Small intestine (tissue), 7 donors: ENCODE results near the gene IFRD2. TPM values are rescaled to one million over a fixed set of nuclear protein-coding genes. Genes with fewer than 3 reads are reported as not detected.

ENCODE experiments used
- DNase-seq, 2 donors: peaks; one replicate each; pipeline versions ENCODE4 v3.0.0 to v3.0.0-alpha.2; 2013
- FAIRE-seq: peaks from 2 replicates; lab custom pipeline; 2012; peaks lifted over from hg19 to GRCh38; lab: Jason Lieb, UNC
- H3K27ac ChIP-seq, 3 donors: one replicate each; pipeline ENCODE4 v1.5.1; 2013; ENCODE audit warnings: low read length in 2 of 3, mild to moderate bottlenecking in 2 of 3, control low read depth in 1 of 3, inconsistent platforms in 1 of 3, low read depth in 1 of 3, moderate library complexity in 1 of 3
- H3K27me3 ChIP-seq, 3 donors: one replicate each; pipeline ENCODE4 v1.6.1; 2013; ENCODE audit warnings: low read length in 3 of 3, inconsistent platforms in 1 of 3; ENCODE audit not compliant: control insufficient read depth in 3 of 3, insufficient read depth in 3 of 3
- H3K36me3 ChIP-seq, 3 donors: one replicate each; pipeline ENCODE4 v1.6.1; 2013; ENCODE audit warnings: low read length in 3 of 3, inconsistent platforms in 1 of 3, low read depth in 1 of 3, mild to moderate bottlenecking in 1 of 3, moderate library complexity in 1 of 3; ENCODE audit not compliant: control insufficient read depth in 3 of 3, insufficient read depth in 2 of 3
- H3K4me1 ChIP-seq, 3 donors: one replicate each; pipeline ENCODE4 v1.6.1; 2013; ENCODE audit warnings: low read length in 2 of 3, inconsistent platforms in 1 of 3, low read depth in 1 of 3, mild to moderate bottlenecking in 1 of 3, moderate library complexity in 1 of 3; ENCODE audit not compliant: control insufficient read depth in 3 of 3, insufficient read depth in 2 of 3
- H3K4me3 ChIP-seq, 3 donors: one replicate each; pipeline ENCODE4 v1.5.1; 2013; ENCODE audit warnings: low read length in 3 of 3, control low read depth in 1 of 3, inconsistent platforms in 1 of 3, low read depth in 1 of 3, mild to moderate bottlenecking in 1 of 3, moderate library complexity in 1 of 3
- H3K9me3 ChIP-seq, 2 donors: one replicate each; pipeline ENCODE4 v1.6.1; 2013; ENCODE audit warnings: low read depth in 1 of 2, low read length in 1 of 2; ENCODE audit not compliant: control insufficient read depth in 2 of 2, insufficient read depth in 1 of 2
- WGBS, 3 donors: extraction: QIAGEN DNeasy Blood & Tissue Kit; methylation state at CpG; one replicate each; pipeline ENCODE4 v1.1.7; 2013; 5-methylcytosine and 5-hydroxymethylcytosine counted together
- polyA plus RNA-seq, 4 donors: library from polyadenylated mRNA; stranded (reverse) in 3 of 4; unstranded in 1 of 4; fragments of 200-250 nt in 3 of 4; fragments of 120-200 nt in 1 of 4; gene quantifications; one replicate each; pipeline versions ENCODE4 v1.2.1 to v1.2.3, GENCODE V29; 2013
- donor health status: healthy with polysubstance abuse.
- donor health status: control.
- donor health status: control.
- donor health status: Bipolar disorder and iron deficiency.
- donor health status: healthy.

IFRD2 gene
- polyA plus RNA-seq, 4 donors = 46.3 to 93.4 (median 71.0) TPM

DNA sequence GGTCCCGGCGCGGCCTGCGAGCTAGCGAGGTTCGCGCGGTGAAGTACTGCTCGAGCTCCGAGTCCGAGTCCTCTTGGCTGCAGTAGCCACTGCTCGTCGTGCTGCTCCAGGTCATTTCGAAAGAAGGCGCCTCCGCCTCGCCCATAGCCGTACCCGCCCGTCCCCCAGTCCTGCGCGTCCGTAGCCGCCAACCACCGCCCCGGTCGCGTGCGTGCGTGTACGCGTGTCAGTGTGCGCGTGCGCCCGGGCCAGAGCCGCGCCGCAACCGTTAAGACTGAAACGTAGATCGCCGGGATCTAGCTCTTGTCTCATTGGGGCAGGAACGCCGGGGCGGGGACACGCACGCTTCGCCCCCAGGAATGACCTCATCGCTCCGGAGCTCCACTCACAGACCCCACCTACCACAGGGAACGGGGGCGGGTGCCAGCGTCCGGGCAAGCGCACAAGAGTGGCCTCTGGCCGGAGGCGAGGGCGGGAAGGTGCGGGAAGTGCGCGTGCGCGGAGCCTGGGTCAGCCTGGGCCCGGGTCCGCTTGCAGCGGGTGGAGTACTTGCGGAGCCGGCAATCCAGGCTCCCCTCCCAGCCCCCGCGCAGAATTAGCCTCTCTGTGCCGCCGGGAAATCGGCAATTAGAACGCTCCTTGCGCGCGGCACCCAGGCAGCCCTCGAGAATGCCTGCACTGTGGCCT is 45.1 kb upstream of the IFRD2 start:
- FAIRE-seq (no peak), DNase-seq (peak; percentile 99)
- 0 to 1% (median 0%) methylated on average over 55 to 79 of the region's 79 CpGs for WGBS, 3 donors
- Histone ChIP-seq H3K27ac (peak overlapping the region; percentile 92 to 98 (median 96)), H3K9me3 (no peaks in the 10 kb centered on the region), H3K27me3 (peaks cover 0 to 26% (median 0%) of the 10 kb centered on the region in 3 donors), H3K36me3 (peaks cover 0 to 20% (median 0%) of the 10 kb centered on the region in 3 donors), H3K4me3 (peak overlapping the region; percentile 56 to 91 (median 61)), H3K4me1 (peaks cover 0 to 32% (median 3%) of the 10 kb centered on the region in 3 donors)

DNA sequence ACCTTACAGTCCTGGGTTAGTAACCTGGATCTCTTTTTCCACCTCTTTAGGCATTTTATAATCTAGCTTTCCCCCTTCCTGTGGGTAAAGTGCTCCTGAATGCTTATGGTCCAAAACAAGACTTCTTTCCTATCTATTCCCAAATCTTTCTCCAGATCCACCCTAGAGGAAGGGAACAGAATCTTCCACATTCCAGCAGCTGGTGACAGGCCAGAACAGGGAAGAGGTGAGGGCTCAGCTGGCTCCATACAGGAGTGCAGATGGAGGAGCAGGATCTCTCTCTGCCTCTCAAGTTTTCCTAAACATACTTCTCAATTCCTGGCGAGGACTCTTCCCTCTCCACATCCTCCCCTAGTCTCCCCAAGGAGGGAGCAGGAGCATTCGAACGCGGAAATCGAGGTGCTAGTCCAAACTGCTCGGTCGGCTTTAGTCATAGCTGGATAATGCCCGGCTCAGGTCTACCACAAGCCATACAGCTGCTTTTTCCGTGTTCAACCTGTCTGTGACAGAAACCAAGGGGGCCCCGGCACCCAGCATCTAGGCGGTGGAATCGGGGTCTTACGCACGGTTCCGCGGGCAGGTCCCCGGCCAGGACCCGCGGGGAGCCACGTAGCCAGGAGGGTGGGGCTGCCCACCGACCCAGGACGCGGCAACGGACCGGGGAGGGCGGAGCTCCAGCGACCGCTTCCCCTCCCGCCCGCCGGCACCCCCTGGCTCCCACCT is 44.4 kb upstream of the IFRD2 start:
- WGBS, 3 donors = 1% methylated on average over 29 to 31 of the region's 31 CpGs
- H3K4me1 ChIP-seq = peaks cover 0 to 32% (median 3%) of the 10 kb centered on the region in 3 donors
- H3K4me3 ChIP-seq = peak overlapping the region; percentile 56 to 91 (median 61)
- H3K9me3 ChIP-seq = no peaks in the 10 kb centered on the region
- peaks cover 0 to 27% (median 3%) of the 10 kb centered on the region in 3 donors for H3K36me3 ChIP-seq
- peaks cover 0 to 22% (median 0%) of the 10 kb centered on the region in 3 donors for H3K27me3 ChIP-seq
- peak overlapping the region; percentile 88 to 98 (median 96) for H3K27ac ChIP-seq
- no peak for FAIRE-seq
- DNase-seq = no peak

DNA sequence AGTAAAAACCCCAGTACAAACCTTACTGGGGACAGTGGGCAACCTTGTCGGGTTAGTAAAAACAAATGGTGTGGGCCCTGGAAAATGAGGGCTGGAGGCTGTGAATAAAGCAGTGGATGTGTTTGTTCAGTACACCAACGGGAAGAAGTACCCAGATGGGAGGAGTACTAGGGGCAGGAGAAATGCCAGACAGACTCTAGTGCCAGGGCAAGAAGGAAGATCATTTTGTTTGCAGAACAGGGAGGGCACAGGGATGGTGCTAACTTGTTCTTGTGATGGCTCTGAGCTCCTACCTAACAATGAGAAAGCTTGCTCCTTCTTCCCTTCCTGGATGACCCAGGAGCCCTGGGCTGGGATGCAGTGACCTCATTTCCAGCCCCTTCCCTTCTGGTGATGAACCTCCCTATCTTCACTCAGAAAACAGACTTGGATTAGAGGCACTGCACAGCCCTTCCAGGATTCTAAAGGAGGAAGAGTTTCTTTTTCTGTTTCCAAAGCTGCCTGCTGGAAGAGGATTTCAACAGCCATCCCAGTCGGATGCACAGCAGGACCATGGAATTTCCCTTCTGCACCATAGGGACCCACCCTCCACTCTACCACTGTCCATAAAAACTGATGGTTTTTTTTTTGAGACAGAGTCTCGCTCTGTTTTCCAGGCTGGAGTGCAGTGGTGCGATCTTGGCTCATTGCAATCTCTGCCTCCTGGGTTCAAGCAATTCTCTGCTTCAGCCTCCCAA is 42.3 kb upstream of the IFRD2 start:
- H3K27ac ChIP-seq = peak overlapping the region in 2 of 3 donors; percentile 32 to 81
- H3K9me3 ChIP-seq = no peaks in the 10 kb centered on the region
- WGBS, 3 donors = 60 to 66% (median 62%) methylated on average over 5 of the region's 5 CpGs
- DNase-seq = no peak
- H3K4me3 ChIP-seq = no peak overlapping the region
- H3K36me3 ChIP-seq = peaks cover 12 to 49% (median 14%) of the 10 kb centered on the region in 3 donors
- FAIRE-seq = no peak
- H3K27me3 ChIP-seq = peaks cover 0 to 2% (median 0%) of the 10 kb centered on the region in 3 donors
- H3K4me1 ChIP-seq = peaks cover 0 to 22% (median 3%) of the 10 kb centered on the region in 3 donors

DNA sequence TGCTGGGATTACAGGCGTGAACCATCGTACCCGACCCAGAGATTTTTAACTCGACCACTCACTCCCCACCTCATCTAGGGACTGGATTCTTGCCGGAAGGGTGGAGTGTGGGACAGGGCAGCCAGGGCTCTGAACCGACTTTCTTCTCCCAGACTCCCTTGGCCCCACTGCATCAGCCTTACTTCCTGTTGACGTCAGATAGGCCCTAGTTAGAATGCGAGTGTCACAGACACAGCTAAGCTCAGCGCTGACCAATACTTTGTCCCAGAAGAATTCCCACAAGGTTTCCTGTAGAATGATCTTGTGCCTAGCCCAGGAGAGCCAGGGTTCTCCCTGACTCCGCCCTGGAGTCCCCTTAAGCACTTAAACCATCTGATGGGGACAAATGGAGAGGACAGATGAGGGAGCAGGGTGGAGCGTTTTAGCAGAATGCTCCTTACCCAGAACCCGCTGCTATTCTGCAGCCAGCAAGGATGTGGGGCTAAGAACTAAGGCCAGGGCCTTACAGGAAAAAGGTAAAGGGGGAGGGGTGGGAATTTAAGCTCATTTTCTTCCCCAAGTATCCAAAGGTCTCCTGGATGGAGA is 41.6 kb upstream of the IFRD2 start:
- Histone ChIP-seq H3K4me3 (no peak overlapping the region), H3K9me3 (no peaks in the 10 kb centered on the region), H3K36me3 (peaks cover 12 to 55% (median 14%) of the 10 kb centered on the region in 3 donors), H3K4me1 (peaks cover 0 to 23% (median 3%) of the 10 kb centered on the region in 3 donors), H3K27ac (peak overlapping the region in 2 of 3 donors; percentile 32 to 81), H3K27me3 (no peaks in the 10 kb centered on the region)
- DNase-seq (no peak), FAIRE-seq (no peak)
- 62 to 76% (median 71%) methylated on average over 12 of the region's 12 CpGs for WGBS, 3 donors

DNA sequence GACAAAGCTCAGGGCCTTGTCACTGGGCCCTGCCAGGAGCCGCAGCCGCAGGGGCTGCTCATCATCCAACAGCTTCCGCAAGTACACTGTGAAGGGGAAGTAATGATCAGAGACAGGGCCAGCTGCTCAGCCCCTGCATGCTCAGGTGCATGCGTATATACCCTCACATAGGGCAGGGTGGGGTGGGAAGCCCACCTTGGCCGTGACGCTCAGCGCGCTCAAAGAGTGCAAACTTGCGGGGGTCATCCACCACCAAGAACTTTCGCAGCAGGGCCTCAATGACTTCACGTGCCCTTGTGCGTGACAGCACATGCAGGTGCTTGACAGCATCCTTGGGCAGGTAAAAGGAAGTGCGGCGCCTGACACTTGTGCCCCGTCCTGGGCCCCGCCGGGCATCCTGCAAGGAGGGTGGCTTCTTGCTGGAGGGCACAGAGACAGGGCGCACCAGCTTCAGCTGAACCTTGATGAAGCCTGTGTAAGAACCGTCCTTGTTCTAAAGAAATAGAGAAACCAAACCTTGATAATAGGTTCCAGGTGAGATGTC is 39.2 kb upstream of the IFRD2 start:
- FAIRE-seq = no peak
- WGBS, 3 donors = 96 to 98% (median 96%) methylated on average over 19 of the region's 19 CpGs
- peaks cover 0 to 35% (median 9%) of the 10 kb centered on the region in 3 donors for H3K4me1 ChIP-seq

DNA sequence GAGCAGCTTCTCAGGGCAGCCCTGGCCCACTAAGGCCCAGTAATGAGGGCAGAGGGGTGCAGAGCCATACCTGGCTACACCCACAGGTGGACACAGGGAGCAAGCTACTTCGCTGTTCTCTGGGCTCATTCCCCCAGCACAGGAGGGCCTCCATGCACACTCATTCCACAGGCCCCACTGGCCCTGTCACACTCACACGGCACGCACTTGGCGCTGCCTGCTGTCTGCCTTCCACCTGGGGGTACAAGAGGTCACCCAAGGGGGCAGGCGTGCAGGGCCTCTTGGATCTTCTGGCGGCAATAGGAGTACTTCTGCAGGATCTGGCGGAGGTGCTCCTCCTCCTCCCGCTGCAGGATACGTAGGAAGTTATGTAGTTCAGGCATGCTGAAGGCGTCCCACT is 38.1 kb upstream of the IFRD2 start:
- 93 to 97% (median 96%) methylated on average over 10 of the region's 10 CpGs for WGBS, 3 donors
- no peak overlapping the region for H3K4me3 ChIP-seq
- H3K27ac ChIP-seq = no peak overlapping the region
- peaks cover 0 to 24% (median 9%) of the 10 kb centered on the region in 3 donors for H3K4me1 ChIP-seq
- H3K27me3 ChIP-seq = no peaks in the 10 kb centered on the region
- FAIRE-seq (no peak), DNase-seq (no peak)
- H3K36me3 ChIP-seq = peaks cover 12 to 77% (median 14%) of the 10 kb centered on the region in 3 donors
- H3K9me3 ChIP-seq = no peaks in the 10 kb centered on the region

More for the DNA sequence above, 39.2 kb upstream of the IFRD2 start:
- Histone ChIP-seq H3K27ac (no peak overlapping the region), H3K4me3 (no peak overlapping the region), H3K9me3 (no peaks in the 10 kb centered on the region), H3K36me3 (peaks cover 12 to 66% (median 14%) of the 10 kb centered on the region in 3 donors), H3K27me3 (no peaks in the 10 kb centered on the region)
- no peak for DNase-seq

DNA sequence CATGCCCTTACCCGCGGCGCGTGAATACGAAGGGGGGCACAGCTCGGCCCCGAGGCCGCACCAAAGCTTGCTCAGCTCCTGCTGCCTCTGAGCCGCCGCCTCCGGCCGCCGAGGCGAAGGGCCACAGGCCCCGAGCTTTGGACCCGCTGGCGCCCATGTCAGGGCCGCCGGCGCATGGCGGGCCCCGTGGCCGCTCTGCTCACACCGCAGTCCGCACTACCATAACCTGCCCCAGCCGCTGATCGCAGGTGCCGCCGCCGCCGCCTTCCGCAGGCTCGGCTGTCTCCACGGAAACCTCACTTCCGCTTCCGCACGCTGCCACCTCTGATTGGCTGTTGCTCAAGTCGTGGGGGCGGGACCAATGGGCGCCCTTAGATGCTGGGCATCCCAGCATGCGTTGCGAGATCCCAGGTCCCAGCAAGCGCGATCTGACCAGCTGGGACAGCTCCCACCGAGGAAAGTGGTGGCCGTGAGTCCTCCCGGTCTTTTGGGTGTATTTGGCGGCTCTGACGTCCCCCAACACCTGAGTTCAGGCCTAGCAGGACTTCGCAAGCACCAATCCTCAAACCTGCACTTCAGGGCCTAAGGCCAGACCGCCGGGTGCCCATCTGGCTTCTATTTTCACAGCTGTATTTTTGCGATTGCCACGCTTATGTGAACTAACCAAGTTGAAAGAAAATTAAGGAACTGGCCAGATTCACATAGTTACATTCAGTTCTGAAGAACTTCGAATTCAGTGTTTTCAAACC is 35.9 kb upstream of the IFRD2 start, which contains the start of gene TUSC2:
TUSC2 (minus strand) TSS at position 281 of the 749 bp plus-strand sequence; CDS start at position 157, 124 bp downstream.
- FAIRE-seq (no peak), DNase-seq (peak; percentile 99)
- H3K27me3 ChIP-seq = no peaks in the 10 kb centered on the region
- WGBS, 3 donors = 2% methylated on average over 48 to 55 of the region's 55 CpGs
- H3K4me3 ChIP-seq = peak within 1 kb of the TSS; percentile 89 to 95 (median 95)
- peak within 1 kb of the TSS; percentile 64 to 88 (median 67) for H3K27ac ChIP-seq
- peaks cover 0 to 32% (median 6%) of the 10 kb centered on the region in 3 donors for H3K4me1 ChIP-seq
- peaks cover 14 to 70% (median 15%) of the 10 kb centered on the region in 3 donors for H3K36me3 ChIP-seq
- H3K9me3 ChIP-seq = no peaks in the 10 kb centered on the region
